Common myeloid progenitor, CD34-positive (primary cell): Measurements from ENCODE around the gene TMEM37.

Experiments
- CTCF ChIA-PET: fragments of 350-600 bp; sonication (Branson Sonifier 250); formaldehyde crosslinking; loops from one replicate; lab custom pipeline; 2021; ENCODE audit warnings: antibody characterized with exemption; lab: Charles Lee
- POLR2A ChIA-PET: fragments of 350-600 bp; sonication (Branson Sonifier 250); formaldehyde crosslinking; loops from one replicate; lab custom pipeline; 2021; ENCODE audit warnings: antibody characterized with exemption; lab: Charles Lee
- DNase-seq, 3 donors: peaks; one replicate each; pipeline versions ENCODE4 v3.0.0 to v3.0.0-alpha.2; 2013
- H3K27ac ChIP-seq, 2 experiments: 1 replicate in 1 of 2; 2 replicates in 1 of 2; pipeline ENCODE4 v1.7.0; 2013; ENCODE audit warnings: inconsistent platforms in 2 of 2, low read length in 2 of 2, mild to moderate bottlenecking in 2 of 2, low read depth in 1 of 2, moderate library complexity in 1 of 2; ENCODE audit not compliant: severe bottlenecking in 2 of 2, insufficient read depth in 1 of 2, poor library complexity in 1 of 2
- H3K27me3 ChIP-seq, 5 experiments: replicated peaks in 2 of 5; 1 replicate in 3 of 5; 2 replicates in 2 of 5; pipeline versions ENCODE4 v1.6.1 to v1.7.0; 2013; ENCODE audit warnings: low read length in 4 of 5, mild to moderate bottlenecking in 2 of 5, moderate library complexity in 2 of 5, inconsistent platforms in 1 of 5; ENCODE audit not compliant: insufficient read depth in 5 of 5, control insufficient read depth in 4 of 5
- H3K36me3 ChIP-seq, 4 experiments: 1 replicate in 2 of 4; 2 replicates in 2 of 4; pipeline versions ENCODE4 v1.6.1 to v1.7.0; 2013; ENCODE audit warnings: low read length in 3 of 4, control low read depth in 1 of 4, mild to moderate bottlenecking in 1 of 4; ENCODE audit not compliant: control insufficient read depth in 4 of 4, insufficient read depth in 4 of 4
- H3K4me1 ChIP-seq, 4 experiments: 1 replicate in 3 of 4; 2 replicates in 1 of 4; pipeline versions ENCODE4 v1.6.1 to v1.7.1; 2013; ENCODE audit warnings: low read length in 3 of 4, mild to moderate bottlenecking in 3 of 4, control low read depth in 1 of 4, inconsistent platforms in 1 of 4, moderate library complexity in 1 of 4; ENCODE audit not compliant: control insufficient read depth in 4 of 4, insufficient read depth in 4 of 4; ENCODE audit errors: control extremely low read depth in 1 of 4
- H3K4me3 ChIP-seq, 7 experiments: 1 replicate in 4 of 7; 2 replicates in 3 of 7; pipeline versions ENCODE4 v1.5.1 to v1.7.0; 2013; ENCODE audit warnings: mild to moderate bottlenecking in 7 of 7, low read length in 6 of 7, moderate library complexity in 6 of 7, inconsistent platforms in 2 of 7, low read depth in 2 of 7, control low read depth in 1 of 7; ENCODE audit not compliant: insufficient read depth in 4 of 7, control insufficient read depth in 1 of 7; ENCODE audit errors: extremely low read depth in 1 of 7
- H3K9me3 ChIP-seq, 5 experiments: 1 replicate in 4 of 5; 2 replicates in 1 of 5; pipeline versions ENCODE4 v1.6.1 to v1.7.1; 2013; ENCODE audit warnings: low read length in 4 of 5, mild to moderate bottlenecking in 2 of 5, inconsistent platforms in 1 of 5, low read depth in 1 of 5, moderate library complexity in 1 of 5; ENCODE audit not compliant: control insufficient read depth in 4 of 5, insufficient read depth in 2 of 5; ENCODE audit errors: control extremely low read depth in 1 of 5
- WGBS: methylation state at CpG from one replicate; pipeline ENCODE4 v1.1.5; 2013; ENCODE audit not compliant: insufficient coverage; 5-methylcytosine and 5-hydroxymethylcytosine counted together

The TMEM37 gene

DNA sequence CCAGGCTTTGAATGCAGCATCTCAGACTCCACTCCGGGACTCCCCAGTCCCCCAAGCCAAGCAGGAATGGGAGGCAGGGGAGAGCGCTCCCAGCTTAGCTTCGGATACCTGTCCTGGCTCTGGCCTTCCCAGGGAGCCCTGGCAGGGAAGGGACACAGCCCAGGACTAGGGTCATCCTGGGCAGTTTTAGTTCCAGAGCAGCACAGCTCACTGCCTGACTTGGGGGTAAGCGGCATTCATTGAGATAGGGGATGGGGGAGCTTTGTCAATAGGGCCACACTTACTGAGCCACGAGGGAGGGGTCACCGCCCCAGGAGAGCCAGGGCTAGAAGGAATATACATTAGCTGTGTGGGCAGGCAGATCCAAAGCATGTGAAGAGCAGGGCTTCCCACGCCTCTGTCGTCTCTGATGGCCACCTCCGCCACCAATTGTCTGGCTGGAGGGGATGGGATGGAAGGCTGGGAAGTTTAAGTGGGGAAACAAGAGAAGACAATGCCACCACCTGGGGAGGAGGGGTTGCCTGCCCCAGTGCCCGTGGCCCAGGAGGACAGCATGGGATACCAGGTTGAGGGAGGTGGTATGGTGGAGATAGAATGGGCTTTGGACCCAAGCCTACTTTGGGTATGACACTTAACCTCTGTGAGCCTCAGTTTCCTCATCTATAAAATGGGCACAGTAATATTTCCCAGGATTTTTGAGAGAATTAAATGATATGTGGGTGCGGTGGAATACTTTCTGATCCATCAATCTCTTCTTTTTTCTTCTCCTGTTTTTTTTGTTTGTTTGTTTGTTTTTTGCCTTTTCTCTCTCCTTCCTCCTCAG is 52.5 kb downstream of the TMEM37 start:
- CTCF ChIA-PET: interaction anchor here (1.0 to 4.4 kb wide), 5 partner anchors 8 to 78 kb away, joined by 3 to 25 read pairs (median 5); no protein-coding TSS in a partner anchor

GRCh38 chr2:119484834-119485233 is 53.2 kb downstream of the TMEM37 start:
- Histone ChIP-seq H3K4me3 (no peak overlapping the region), H3K27ac (no peak overlapping the region), H3K4me1 (peaks cover 0 to 16% (median 10%) of the 10 kb centered on the region in 4 experiments), H3K36me3 (no peaks in the 10 kb centered on the region), H3K9me3 (no peaks in the 10 kb centered on the region), H3K27me3 (no peaks in the 10 kb centered on the region)
- POLR2A ChIA-PET: no interaction called here
- CTCF ChIA-PET: interaction anchor here (2.0 to 4.4 kb wide), 2 partner anchors 9 to 10 kb away, joined by 8 to 25 read pairs; no protein-coding TSS in a partner anchor
- DNase-seq: no peak
- WGBS: 100% methylated on average over 5 of the region's 6 CpGs

More for the DNA sequence above, 52.5 kb downstream of the TMEM37 start:
- peaks cover 0 to 11% (median 10%) of the 10 kb centered on the region in 4 experiments for H3K4me1 ChIP-seq
- DNase-seq: no peak
- no peaks in the 10 kb centered on the region for H3K9me3 ChIP-seq
- H3K27me3 ChIP-seq: no peaks in the 10 kb centered on the region
- H3K4me3 ChIP-seq: no peak overlapping the region
- no peaks in the 10 kb centered on the region for H3K36me3 ChIP-seq
- POLR2A ChIA-PET: no interaction called here
- 96% methylated on average over 8 of the region's 11 CpGs for WGBS
- no peak overlapping the region for H3K27ac ChIP-seq

DNA sequence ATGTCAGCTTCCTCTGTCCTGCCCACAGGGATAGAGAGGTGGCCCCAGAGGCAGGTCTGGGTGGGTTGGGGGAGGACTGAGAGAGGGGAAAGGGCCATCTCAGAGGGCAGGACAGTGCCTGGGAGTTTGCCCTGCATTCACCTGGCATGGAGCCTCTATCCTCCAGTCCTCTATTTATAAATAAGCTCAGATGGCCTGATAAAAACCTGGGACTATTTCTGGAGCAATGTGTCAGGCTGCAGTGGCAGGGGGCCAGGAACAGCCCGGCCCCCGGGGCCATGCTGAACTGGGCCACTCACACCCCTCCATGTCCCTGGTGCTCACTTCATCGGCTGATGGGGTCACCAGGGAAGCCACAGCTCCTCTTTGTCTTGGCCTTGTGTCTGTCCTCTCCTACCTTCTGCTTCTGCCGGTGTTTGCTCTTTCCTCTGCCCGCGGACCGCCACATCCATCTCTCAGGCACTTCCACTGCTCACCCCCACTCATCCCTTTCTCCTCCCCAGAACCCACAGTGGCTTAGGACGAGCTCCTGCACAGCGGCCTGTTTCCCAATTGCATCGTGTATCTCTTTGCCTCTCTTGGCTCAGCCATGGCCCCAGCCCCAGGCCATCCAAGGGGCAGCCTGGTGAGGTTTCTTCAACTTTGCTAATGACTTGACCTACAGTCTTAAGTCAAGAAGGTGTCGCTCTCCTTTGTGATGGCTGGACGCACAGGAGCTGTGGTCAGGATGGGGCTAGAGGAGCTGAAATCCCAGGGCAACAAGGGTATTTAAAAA is 53.9 kb downstream of the TMEM37 start:
- Histone ChIP-seq H3K36me3 (no peaks in the 10 kb centered on the region), H3K27ac (no peak overlapping the region), H3K27me3 (no peaks in the 10 kb centered on the region), H3K9me3 (no peaks in the 10 kb centered on the region), H3K4me1 (peaks cover 0 to 16% (median 10%) of the 10 kb centered on the region in 4 experiments), H3K4me3 (no peak overlapping the region)
- ChIA-PET POLR2A (no interaction called here), CTCF (interaction anchor here (0.8 to 4.4 kb wide), 6 partner anchors 8 to 32 kb away, joined by 3 to 25 read pairs (median 3); no protein-coding TSS in a partner anchor)
- WGBS: 96% methylated on average over 12 of the region's 12 CpGs
- DNase-seq: no peak

- H3K36me3 ChIP-seq: no peaks in the 10 kb centered on the region
- H3K27ac ChIP-seq: no peak overlapping the region
- peaks cover 0 to 16% (median 10%) of the 10 kb centered on the region in 4 experiments for H3K4me1 ChIP-seq
- no peaks in the 10 kb centered on the region for H3K9me3 ChIP-seq
- POLR2A ChIA-PET: no interaction called here
- no peak for DNase-seq
- CTCF ChIA-PET: interaction anchor here (0.7 to 4.4 kb wide), 7 partner anchors 9 to 80 kb away, joined by 3 to 25 read pairs (median 3); no protein-coding TSS in a partner anchor
- no peaks in the 10 kb centered on the region for H3K27me3 ChIP-seq
- 92% methylated on average over 8 of the region's 10 CpGs for WGBS
- H3K4me3 ChIP-seq: no peak overlapping the region
Observed at GRCh38 chr2:119486196-119486827, 54.7 kb downstream of the TMEM37 start.

- H3K27ac ChIP-seq: no peak overlapping the region
- no peaks in the 10 kb centered on the region for H3K9me3 ChIP-seq
- H3K4me3 ChIP-seq: no peak overlapping the region
- DNase-seq: no peak
- H3K27me3 ChIP-seq: no peaks in the 10 kb centered on the region
- no peaks in the 10 kb centered on the region for H3K36me3 ChIP-seq
- WGBS: 99% methylated on average over 6 of the region's 7 CpGs
- H3K4me1 ChIP-seq: peaks cover 0 to 16% (median 10%) of the 10 kb centered on the region in 4 experiments
- CTCF ChIA-PET: interaction anchor here (0.7 to 4.4 kb wide), 5 partner anchors 8 to 81 kb away, joined by 3 to 25 read pairs (median 3); no protein-coding TSS in a partner anchor
- POLR2A ChIA-PET: no interaction called here
Observed at GRCh38 chr2:119486886-119487285, 55.2 kb downstream of the TMEM37 start.

DNA sequence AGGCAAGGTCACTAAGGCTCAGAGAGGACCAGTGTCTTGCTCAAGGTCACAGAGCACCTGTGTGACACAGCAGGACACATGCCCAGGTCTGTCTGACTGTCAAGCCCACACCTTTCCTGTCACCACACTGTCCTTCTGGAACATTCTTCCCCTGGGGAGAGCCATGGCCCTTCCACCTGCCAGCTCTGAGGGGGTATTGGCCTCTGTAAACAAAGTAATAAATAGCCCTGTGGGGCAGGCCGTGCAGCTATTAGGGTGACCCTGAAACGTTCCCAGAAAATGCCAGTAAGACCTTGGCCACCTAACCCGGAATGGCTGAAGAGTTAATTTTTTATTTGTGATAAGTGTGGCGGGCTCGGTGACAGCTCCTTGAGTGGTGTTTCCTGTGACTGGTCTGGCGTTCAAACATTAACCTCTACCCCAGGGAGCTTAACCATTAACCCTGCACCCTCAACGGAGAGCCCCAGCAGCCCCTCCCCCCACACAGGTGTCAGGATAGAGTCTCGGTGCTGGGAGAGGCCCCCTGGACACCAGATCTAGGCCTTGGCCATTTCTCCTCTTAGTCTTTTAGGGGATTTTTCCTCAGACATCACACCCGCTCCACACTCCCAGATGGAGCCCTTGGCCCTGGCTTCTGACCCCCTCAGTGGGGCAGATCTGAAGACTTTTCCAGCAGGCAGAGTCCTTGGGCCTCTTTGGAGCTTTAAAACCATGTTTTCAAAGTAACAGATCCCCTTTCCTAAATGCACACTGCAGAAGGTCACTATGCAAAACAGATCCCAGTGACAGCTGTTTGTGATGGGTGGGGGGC is 56.0 kb downstream of the TMEM37 start:
- 11% methylated on average over 9 of the region's 9 CpGs for WGBS
- no peaks in the 10 kb centered on the region for H3K9me3 ChIP-seq
- DNase-seq: peak in 2 of 3 donors; percentile 11 to 12
- H3K27me3 ChIP-seq: no peaks in the 10 kb centered on the region
- ChIA-PET POLR2A (no interaction called here), CTCF (interaction anchor here (1.6 to 4.4 kb wide), 2 partner anchors 12 to 30 kb away, joined by 3 to 25 read pairs; no protein-coding TSS in a partner anchor)
- H3K36me3 ChIP-seq: no peaks in the 10 kb centered on the region
- no peak overlapping the region for H3K27ac ChIP-seq
- H3K4me3 ChIP-seq: no peak overlapping the region
- peaks cover 0 to 16% (median 10%) of the 10 kb centered on the region in 4 experiments for H3K4me1 ChIP-seq
